Superior temporal gyrus (tissue), 1 donor: ENCODE results near the gene CDH20.

ENCODE experiments used
- DNase-seq: peaks from one replicate; pipeline ENCODE4 v3.0.0-alpha.2; 2016; ENCODE audit errors: extremely low spot score

Gene CDH20

GRCh38 chr18:61575419-61575818, 242.2 kb downstream of the CDH20 start:
- no peak for DNase-seq

DNA sequence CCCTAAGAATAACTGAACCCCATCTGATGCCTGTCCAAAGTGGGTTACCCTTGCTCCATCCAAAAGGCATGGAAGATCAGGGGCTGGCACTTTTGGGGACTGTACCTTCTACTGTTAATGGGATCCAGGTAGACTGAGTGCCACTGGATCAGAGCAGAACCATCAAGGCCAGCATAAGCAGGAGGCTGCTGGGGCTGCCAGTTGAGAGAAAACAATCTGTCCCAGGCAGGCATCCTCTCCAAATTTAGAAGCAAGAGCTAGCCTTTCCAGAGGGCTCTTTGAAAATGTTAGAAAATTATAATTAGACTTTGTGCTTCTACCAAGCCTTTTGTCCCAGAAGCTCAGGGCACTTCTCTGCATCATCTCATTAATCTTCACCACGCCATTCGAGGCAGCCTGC, 245.6 kb downstream of the CDH20 start:
- no peak for DNase-seq

- DNase-seq = no peak
Measured at GRCh38 chr18:61579581-61579980, 246.4 kb downstream of the CDH20 start.

DNA sequence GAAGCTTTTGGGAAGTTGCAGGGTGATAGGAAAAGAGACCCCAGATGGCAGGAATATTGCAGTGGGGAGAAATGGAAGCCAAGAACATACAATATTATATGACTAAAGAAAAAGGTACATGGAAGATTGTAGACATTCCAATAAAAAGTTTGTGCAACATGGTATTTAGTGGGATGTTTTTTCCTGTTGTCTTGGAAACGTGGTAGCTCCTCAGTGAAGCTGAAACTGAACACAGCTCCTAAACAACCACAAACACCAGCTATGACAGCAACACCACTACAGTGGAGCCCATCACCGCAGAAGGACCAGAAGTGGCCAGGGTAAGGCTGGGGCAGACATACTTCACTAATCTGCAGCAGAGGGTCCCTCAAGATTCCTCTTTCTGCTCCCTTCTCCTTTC, 246.8 kb downstream of the CDH20 start:
- no peak for DNase-seq

GRCh38 chr18:61581578-61582201, 248.5 kb downstream of the CDH20 start:
- peak; percentile 66 for DNase-seq

DNA sequence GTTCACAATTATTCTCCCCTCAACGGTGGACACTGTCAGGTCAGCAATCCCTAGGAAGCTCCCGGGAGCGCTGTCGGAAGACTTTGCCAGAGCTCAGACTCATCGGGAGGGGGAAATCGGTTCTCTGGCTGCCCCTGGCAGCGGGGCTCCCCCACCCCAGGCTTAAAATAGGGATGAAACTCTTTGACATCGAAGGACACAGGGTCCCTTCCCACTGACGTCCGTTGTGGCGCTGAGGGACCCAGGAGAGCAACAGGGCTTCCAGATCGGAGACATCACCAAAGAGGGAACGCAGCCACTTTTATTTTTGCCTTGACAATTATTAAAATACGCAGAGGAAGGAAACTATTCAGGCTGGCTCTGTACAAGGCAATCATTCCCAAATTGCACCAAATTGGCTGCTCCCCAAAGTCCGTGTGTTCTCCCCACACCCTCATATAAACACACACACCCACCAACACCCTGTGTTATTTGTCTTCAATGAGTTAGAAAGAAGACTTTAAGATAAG, 249.0 kb downstream of the CDH20 start:
- no peak for DNase-seq

DNA sequence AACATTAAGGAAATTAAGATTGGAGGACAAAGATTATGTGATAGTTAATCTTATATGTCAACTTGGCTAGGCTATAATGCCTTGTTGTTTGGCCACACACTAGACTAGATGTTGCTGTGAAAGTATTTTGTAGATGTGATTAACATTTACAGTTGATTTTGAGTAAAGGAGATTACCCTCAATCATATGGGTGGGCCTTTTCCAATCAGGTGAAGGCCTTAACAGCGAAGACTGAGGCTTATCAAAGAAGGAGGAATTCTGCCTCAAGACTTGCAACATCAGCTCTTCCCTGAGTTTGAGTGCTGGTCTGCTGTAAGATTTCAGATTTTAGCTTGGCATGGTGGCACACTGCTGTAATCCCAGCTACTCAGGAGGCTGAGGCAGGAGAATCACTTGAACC, 250.3 kb downstream of the CDH20 start:
- no peak for DNase-seq

DNA sequence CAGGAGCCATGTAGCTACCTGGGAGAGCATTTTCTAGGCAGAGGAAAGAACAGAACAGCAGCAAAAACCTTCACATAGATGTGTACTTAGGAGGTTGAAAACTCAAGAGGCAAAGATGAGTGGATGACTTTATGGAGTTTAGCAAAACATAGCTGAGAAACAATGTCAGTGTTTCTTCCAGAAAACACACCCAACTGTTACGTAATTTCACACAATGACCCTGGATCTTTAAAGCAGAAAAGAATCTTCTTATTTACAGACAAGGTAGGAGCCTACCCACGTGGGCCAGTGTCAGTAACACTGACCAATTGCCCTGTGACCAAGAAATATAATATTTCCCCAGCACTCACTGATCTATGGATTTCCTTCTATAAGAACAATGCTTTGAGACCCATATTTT, 254.6 kb downstream of the CDH20 start:
- DNase-seq = no peak

DNA sequence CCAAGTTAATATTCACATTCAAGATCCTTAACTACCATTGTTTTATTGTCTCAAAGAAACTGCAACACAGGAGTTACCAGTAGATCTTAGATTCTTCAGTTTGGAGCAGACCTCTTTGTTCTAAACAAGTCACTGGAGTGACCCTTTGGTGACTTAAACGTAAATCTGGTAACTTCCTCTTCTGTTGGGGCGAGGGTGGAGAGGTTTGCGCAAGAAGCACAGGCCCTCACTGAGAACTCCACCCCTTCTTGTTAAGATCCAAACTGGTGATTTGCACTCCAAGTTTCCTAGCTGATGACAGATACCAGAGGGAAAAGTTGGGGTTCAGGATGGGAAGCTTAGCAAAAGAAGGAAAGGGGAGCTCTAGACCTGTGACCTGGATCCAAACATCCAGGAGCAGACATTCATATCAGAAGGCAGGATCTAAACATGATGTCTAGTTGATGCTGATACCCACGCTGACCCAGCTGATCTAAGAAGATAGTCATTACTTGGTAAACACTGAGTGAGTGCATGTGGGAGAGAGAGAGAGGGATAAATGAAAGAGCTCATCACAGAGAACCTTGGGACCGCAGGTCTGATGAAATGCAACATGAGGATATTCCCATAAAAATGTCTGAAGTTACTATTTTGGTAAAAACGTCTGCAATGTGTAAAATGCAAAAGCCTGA, 256.0 kb downstream of the CDH20 start:
- DNase-seq = no peak

GRCh38 chr18:61589724-61590065, 256.5 kb downstream of the CDH20 start:
- DNase-seq = no peak

- no peak for DNase-seq
Measured at GRCh38 chr18:61591253-61591652, 258.0 kb downstream of the CDH20 start.

- no peak for DNase-seq
Measured at GRCh38 chr18:61595615-61596251, 262.5 kb downstream of the CDH20 start.

DNA sequence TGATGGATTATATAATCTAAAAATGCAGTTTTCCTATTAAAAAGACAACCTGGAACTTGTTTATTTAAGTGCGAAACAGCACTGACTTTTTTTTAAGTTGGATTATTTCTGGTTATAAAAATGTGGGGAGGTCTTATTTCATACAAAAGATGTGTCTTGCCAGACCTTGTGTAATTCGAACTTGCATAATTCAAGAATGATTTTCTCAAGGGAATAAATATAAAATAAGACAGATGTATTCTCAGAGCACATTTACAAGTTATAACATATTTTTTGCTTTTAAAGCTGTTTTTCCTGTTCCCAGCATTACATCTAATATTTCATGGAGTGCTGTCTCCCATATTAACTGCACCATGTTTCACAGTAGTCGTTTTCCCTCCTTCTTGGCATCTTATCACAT, 263.1 kb downstream of the CDH20 start:
- DNase-seq = no peak

DNA sequence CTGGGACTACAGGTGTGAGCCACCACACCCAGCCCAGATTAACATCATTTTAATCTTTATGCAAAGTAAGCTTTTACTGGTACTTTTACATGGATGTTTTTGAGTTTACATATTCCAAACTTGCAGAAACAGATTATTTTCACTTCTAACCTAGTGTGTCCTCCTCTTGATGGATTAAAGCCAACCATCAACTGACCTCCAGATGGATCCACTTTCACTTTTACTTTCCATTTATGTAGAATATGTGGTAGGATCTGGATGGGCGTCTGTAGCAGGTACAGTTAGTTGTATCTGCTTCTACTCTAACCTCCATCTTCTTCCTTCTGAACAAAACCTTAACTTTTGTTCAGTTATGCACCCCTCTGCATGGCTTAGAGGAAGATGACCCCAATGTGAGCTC, 264.1 kb downstream of the CDH20 start:
- no peak for DNase-seq

GRCh38 chr18:61600422-61600821, 267.2 kb downstream of the CDH20 start:
- no peak for DNase-seq

DNA sequence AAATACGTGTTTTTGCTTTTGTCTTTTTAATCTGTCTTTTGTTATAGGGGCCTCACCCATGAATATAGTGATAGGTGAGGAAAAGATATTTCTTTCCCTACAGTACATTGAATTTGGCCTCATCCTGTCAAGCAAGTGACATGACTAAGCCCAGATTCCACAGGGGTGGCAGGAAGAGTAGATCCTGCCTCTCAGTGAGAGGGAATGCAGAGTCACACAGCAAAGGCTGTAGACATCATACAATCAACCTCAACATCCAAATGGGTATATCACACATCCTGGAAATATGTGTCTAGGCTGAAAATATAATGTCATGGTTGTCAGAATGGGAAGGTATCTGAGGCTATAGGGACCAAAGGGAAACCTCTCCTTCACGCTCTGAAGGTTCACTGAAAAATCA, 269.6 kb downstream of the CDH20 start:
- no peak for DNase-seq
